ENCODE data around the gene FMN1.

- no peak for TF ChIP-seq CTCF (IDR thresholded peaks at IDR 0.05)
- TF ChIP-seq POLR2A (IDR thresholded peaks at IDR 0.05): no peak
These were observed 404.0 kb downstream of the FMN1 start for GRCh38 chr15:32790352-32790999.

Data from testis (tissue), 2 donors.